H1 (cell line): ENCODE measurements around the gene TTF1.

Source experiments
- EZH2 ChIP-seq: fragments of 200-600 bp; sonication (generic); IDR thresholded peaks from 2 replicates; pipeline ENCODE4 v1.7.1; 2012; ENCODE audit warnings: low read depth, mild to moderate bottlenecking, moderate library complexity, low read length, inconsistent platforms; ENCODE audit not compliant: severe bottlenecking
- GABPA ChIP-seq: IDR thresholded peaks from 2 replicates; pipeline ENCODE4 v1.6.1; 2011; ENCODE audit warnings: mild to moderate bottlenecking, low read length, moderate library complexity, borderline replicate concordance; ENCODE audit not compliant: insufficient read depth
- KDM5A ChIP-seq: fragments of 200-600 bp; IDR thresholded peaks from 2 replicates; pipeline ENCODE4 v1.7.1; 2012; ENCODE audit warnings: mild to moderate bottlenecking, low read length, inconsistent platforms, mixed read lengths
- POLR2AphosphoS5 ChIP-seq: IDR thresholded peaks from 2 replicates; pipeline ENCODE4 v1.6.1; 2011; ENCODE audit warnings: low read depth, low read length
- RAD21 ChIP-seq, 2 experiments: IDR thresholded peaks in 1 of 2; conservative IDR thresholded peaks in 1 of 2; 2 replicates each; pipeline ENCODE4 v1.6.1; 2011; ENCODE audit warnings: low read depth in 2 of 2, low read length in 2 of 2, improper control_type of control experiment in 1 of 2, inconsistent platforms in 1 of 2, mild to moderate bottlenecking in 1 of 2, moderate library complexity in 1 of 2
- SIN3A ChIP-seq, 2 experiments: IDR thresholded peaks in 1 of 2; conservative IDR thresholded peaks in 1 of 2; 2 replicates each; pipeline ENCODE4 v1.6.1; 2011 to 2012; ENCODE audit warnings: low read length in 2 of 2, improper control_type of control experiment in 1 of 2, low read depth in 1 of 2, mild to moderate bottlenecking in 1 of 2
- SIRT6 ChIP-seq: IDR thresholded peaks from one replicate; pipeline ENCODE4 v1.7.1; 2012; ENCODE audit warnings: low read length, inconsistent platforms
- SP1 ChIP-seq: IDR thresholded peaks from 2 replicates; pipeline ENCODE4 v1.6.1; 2011; ENCODE audit warnings: low read depth, low read length
- SRF ChIP-seq: IDR thresholded peaks from 2 replicates; pipeline ENCODE4 v1.6.1; 2011; ENCODE audit warnings: mild to moderate bottlenecking, low read depth, low read length, moderate library complexity
- TF ChIP-seq, protein P1 (sequence below), 3 experiments: IDR thresholded peaks; 1 replicate in 2 of 3; 2 replicates in 1 of 3; pipeline versions ENCODE4 v1.5.1 to v1.6.1; 2011; ENCODE audit warnings: low read length in 3 of 3, mild to moderate bottlenecking in 3 of 3, inconsistent platforms in 2 of 3, low read depth in 1 of 3, moderate library complexity in 1 of 3; ENCODE audit not compliant: insufficient read depth in 1 of 3; ENCODE audit errors: control extremely low read depth in 1 of 3
- TF ChIP-seq, protein P2 (sequence below): IDR thresholded peaks from 2 replicates; pipeline ENCODE4 v1.6.1; 2012; ENCODE audit warnings: inconsistent platforms

DNA sequence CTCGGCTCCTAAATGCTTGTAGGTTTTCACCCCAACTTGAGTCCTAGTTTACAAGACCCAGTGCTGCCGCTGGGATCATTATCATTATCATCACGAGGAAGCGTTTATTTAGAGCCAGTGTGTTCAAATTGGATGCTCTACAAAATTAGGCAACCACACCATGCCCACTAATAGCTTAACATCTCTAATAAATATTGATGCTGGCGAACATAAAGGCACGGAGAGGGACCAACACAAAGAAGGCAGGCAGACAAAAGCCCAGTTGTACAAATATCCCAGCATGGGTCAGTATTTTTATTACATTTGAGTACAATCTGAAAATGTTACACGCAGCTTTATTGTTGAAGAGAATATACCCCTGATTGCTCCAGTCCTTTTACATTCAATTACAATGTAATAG, 8.1 kb upstream of the TTF1 start:
- TF ChIP-seq EZH2 (no peak), SRF (no peak), SIRT6 (no peak), RAD21 (IDR thresholded peaks at IDR 0.05 in 1 of 2, conservative IDR thresholded peaks at IDR 0.05 in 1 of 2; ENCODE audit: low read depth in 2 of 2, low read length in 2 of 2) (no peak), SP1 (no peak), SIN3A (conservative IDR thresholded peaks at IDR 0.05 in 1 of 2, IDR thresholded peaks at IDR 0.05 in 1 of 2; ENCODE audit: low read depth in 1 of 2, low read length in 2 of 2) (no peak), GABPA (no peak), KDM5A (no peak), POLR2AphosphoS5 (no peak)
- TF ChIP-seq, protein P1, sequence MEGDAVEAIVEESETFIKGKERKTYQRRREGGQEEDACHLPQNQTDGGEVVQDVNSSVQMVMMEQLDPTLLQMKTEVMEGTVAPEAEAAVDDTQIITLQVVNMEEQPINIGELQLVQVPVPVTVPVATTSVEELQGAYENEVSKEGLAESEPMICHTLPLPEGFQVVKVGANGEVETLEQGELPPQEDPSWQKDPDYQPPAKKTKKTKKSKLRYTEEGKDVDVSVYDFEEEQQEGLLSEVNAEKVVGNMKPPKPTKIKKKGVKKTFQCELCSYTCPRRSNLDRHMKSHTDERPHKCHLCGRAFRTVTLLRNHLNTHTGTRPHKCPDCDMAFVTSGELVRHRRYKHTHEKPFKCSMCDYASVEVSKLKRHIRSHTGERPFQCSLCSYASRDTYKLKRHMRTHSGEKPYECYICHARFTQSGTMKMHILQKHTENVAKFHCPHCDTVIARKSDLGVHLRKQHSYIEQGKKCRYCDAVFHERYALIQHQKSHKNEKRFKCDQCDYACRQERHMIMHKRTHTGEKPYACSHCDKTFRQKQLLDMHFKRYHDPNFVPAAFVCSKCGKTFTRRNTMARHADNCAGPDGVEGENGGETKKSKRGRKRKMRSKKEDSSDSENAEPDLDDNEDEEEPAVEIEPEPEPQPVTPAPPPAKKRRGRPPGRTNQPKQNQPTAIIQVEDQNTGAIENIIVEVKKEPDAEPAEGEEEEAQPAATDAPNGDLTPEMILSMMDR (IDR thresholded peaks at IDR 0.05; ENCODE audit: control extremely low read depth in 1 of 3, insufficient read depth in 1 of 3, low read depth in 1 of 3, low read length in 3 of 3) = no peak
- TF ChIP-seq, protein P2, sequence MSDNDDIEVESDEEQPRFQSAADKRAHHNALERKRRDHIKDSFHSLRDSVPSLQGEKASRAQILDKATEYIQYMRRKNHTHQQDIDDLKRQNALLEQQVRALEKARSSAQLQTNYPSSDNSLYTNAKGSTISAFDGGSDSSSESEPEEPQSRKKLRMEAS = no peak
